NCI-H446 treated with DMSO at 0.1 percent for 48 hours (cell line): ENCODE data around the gene RADIL.

Experiments used
- DNase-seq: peaks from one replicate; lab custom pipeline; 2025; lab: John Stamatoyannopoulos, UW

Gene RADIL

DNA sequence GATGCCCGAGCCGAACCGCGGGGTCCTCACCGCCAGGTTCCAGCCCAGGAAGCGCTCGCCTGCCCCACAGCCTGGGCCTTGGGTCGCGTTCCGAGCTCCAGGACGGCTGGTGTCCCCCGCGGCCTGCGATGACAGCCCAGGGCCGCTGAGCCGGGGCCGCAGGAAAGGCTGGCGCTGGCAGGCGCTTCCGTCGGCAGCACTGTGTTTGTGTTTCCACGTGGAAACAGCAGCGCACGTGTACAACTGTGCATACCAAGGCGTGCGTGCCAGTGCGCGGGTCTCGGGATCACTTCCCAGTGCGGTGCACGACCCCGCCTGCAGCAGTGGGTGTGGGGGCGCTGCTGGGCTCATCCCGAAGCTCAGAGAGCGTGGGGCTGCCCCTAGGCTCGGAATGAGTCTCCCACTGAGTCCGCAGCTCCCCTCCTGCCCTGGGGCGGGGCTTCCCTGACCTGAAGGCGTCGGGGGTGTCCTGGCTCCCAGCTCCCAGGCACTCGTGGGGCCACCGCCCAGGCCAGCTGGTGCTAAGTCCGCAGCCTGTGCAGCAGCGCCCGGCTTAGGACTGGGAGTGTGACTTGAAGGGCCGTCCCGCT, 90.9 kb downstream of the RADIL start:
- DNase-seq, result no peak

DNA sequence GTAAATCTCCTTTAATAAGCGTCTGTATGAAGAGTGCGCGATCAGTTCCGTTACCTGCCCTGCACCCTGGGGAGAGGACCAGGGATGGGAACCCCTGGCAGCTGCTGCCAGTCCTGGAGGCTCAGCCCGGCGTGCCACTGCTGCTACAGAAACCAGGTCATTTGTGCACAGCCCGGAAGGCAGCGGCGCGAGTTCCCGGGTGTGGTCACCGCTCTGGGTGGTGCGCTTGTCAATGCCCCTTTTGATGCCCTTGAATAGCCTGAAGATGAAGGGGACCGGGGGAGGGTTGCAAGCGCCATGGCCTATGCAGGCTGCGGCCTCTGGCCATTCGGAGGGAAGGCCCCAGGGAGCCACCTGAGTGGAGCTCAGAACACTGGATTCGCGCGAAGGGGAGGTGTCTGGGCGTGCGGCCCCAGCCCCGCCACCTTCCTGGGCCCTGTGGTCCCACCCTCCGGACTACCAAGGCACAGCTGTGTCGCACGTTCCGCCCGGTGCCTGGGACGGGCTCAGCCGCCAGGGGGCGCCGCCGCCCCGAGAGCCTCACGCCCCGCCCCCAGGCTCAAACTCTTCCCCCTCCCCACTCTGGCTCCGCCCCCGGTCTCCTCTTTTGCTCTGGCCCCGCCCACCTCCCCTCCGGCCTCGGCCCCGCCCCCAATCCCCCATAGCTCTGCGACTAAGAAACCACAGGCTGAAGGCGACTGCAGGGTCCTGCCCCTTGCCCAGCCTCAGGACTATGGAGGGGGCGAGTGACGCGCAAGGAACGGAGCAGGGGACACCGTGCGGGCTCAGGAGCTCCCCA, 91.6 kb downstream of the RADIL start:
- no peak for DNase-seq

DNA sequence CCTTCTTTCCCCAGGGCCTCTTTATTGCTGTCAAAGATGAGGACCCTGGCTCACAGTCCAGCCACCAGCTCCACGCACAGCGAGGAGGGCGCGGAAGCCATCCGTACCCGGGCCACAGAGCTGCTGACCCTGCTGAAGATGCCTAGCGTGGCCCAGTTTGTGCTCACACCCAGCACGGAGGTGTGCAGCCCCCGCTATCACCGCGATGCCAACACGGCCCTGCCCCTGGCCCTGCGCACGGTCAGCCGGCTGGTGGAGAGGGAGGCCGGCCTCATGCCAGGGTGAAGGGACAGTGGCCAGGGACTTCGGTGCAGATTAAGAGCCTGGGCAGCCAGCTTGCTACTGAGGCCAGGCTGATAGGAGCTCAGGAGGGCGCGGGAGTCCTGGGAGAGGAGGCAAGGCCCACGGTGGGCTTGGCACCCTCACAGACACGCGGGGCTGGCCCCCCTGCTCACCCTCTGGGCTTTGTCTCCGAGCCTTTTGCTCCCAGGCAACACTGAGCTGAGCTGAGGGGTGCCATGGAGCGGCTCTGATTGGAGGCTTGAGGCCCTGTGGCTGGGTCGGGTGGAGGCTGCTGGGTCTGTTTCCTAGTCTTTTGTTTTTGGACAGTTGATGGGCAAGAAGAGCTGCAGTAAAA, 92.3 kb downstream of the RADIL start:
- no peak for DNase-seq

DNA sequence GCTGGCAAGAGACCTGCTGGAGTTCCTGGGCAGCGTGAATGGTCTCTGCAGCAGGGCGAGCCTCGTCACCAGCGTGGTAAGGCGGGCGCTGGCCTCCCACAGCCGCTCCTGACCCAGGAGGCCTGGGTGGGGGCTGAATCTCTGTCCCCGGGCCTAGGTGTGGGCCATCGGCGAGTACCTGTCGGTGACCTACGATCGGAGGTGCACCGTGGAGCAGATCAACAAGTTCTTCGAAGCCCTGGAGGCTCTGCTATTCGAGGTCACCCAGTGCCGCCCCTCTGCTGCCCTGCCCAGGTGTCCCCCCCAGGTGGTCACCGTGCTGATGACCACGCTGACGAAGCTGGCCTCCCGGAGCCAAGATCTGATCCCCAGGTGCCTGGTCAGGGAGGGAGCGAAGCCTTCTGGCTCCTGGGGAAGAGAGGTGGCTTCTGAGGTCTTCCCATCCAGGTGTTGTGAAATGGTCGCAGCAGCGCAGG, 93.0 kb downstream of the RADIL start:
- DNase-seq, result no peak

DNA sequence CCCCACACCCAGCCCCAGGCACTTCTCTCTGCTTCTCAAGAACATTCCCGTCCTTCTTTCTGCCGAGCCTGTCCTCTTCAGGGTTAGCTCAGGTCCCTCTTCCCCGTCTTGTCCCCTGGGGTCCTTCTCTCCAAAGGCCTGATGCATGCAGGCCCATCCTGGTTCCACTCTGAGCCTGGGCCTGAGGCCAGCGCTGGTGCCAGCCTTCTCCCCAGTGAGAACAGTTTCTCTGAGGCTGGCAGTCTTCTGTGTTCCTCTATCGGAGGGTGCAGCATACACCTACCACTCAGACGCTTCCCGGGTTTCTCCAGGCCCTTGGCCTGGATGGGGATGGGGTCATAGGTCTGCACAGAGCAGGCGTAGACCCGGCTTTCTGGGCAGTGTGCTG, 93.4 kb downstream of the RADIL start:
- no peak for DNase-seq

DNA sequence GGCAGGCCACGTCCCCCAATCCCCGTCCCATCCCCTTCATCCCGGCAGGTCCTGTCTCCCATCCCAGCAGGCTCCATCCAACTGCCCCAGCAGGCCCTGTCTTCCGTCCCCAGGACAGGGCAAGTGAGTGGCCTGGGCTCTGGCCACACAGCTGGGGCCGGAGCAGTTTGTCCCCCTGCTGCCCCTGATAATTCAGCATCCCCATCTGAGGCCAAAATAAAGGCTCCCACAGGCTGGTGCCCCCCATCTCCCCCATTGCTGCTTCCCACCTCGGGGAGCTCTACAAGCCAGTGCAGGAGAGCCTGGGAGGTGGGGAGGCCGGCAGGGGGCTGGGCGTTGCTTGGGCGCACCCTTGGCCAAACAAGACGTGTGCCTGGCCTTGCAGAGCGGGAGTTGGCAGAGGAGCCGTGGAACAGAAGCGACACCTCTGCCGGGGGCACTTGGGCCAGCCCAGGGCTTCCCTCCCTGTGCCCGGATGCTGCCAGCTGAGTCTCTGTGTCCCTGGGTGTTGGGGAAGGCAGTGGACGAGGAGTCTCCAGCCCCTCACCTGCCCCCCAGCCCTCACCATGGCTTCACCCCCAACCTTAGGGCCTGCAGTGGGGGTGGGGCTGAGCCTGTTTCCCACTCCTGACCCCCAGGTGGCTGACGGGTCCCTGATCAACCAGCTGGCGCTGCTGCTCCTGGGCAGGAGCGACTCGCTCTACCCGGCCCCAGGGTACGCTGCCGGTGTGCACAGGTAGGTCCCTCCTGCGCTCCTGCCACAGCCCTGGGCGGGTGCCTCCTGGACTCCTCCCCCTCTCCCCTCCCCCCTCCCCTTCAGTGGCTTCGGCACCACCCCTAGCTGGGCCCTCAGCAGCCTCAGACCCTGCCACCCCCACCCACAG, 94.1 kb downstream of the RADIL start:
- no peak for DNase-seq

DNA sequence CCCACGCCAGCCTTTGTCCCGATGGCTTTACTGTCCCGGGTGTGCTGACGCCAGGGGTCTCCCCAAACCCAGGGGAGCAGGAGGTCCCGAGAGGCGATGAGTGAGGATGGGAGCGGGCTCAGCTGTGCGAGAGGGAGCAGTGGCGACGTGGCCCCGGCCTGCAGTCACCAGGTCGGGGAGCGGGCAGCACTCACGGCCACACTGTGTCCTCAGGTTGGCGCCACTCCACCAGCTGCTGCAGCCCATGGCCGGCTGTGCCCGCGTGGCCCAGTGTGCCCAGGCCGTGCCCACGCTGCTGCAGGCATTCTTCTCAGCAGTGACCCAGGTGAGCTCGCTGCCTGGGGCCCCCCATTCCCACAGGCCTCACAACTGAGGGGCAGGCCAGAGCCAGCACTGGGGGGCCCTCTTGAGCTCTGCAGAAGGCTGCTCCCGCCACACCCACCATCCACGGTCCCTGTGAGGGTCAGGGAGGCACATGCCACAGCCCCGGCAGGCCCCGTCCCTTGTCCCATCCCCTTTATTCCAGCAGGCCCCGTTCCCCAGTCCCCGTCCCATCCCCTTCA, 94.8 kb downstream of the RADIL start:
- DNase-seq, result no peak

DNA sequence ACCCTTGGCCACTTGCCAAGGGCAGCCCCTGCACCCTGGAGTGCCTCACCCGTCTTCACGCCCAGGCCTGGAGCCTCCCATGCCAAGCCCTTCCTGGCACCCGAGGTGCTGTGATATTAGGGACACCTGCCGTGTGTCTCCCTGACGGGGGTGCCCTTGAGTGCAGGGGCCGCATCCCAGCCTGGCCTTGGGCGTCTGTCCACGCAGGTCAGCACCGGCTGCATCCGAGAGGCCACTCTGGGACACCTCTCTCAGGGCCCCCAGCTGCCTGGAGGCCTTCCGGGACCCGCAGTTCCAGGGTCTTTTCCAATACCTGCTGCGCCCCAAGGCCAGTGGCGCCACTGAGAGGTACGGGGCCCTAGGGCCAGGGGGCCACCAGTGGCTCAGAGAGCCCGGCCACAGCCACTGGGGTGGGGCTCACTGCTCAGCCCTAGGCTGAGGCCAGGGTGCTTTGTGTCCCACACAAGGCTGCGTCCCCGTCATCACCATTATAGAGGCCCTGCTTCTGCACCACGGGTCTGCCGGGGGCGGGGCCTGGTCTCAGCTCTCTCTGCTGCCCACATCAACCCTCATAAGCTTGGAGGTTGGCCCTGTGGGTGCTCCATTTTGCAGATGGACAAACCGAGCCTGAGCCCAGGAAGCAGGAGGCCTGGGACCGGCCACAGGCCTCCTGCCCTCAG, 95.4 kb downstream of the RADIL start:
- no peak for DNase-seq

DNA sequence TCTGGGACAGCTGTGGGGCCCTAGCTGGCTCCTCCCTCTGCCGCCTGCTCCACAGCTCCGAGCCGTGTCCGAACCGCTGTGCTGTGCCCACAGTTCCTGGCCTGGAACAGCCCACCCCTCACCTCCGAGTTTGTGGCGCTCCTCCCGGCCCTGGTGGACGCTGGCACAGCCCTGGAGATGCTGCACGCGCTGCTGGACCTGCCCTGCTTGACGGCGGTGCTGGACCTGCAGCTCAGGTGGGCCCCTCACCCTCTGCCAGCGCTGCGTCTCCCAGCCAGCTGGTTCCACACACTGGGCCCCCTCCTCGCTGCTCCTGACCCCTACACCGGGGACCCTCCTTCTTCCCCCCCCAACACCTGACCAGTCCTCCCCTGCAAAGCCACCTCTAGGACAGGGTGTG, 96.0 kb downstream of the RADIL start:
- DNase-seq, result no peak

DNA sequence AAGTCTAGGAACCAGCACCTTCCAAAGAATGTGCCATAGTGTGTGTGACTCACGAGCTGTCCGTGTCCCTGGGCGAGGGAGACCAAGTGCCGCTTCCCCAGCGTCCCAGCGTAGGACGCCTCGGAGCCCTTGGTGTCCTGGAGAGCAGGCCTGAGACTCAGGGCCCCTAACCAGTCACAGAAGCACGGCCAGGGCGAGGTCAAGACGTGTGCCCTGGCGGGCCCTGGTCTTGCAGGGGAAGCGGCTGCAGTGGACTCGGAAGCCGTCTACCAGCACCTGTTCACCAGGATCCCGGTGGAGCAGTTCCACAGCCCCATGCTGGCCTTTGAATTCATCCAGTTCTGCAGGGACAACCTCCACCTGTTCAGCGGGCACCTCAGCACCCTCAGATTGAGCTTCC, 97.5 kb downstream of the RADIL start:
- no peak for DNase-seq

DNA sequence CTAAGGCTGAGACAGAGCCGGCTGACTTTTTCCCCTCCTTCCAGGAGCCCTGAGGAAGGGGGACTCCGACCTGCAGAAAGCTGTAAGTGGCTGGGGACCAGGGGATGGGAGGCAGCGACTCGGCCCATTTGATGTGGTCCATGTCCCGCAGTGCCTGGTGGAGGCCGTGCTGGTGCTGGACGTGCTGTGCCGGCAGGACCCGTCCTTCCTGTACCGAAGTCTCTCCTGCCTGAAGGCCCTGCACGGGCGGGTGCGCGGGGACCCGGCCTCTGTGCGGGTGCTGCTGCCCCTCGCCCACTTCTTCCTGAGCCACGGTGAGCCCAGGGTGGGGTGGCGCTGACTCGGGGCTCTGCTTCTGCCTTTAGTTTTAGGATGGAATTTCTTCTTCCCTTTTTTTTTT, 98.1 kb downstream of the RADIL start:
- DNase-seq, result no peak

DNA sequence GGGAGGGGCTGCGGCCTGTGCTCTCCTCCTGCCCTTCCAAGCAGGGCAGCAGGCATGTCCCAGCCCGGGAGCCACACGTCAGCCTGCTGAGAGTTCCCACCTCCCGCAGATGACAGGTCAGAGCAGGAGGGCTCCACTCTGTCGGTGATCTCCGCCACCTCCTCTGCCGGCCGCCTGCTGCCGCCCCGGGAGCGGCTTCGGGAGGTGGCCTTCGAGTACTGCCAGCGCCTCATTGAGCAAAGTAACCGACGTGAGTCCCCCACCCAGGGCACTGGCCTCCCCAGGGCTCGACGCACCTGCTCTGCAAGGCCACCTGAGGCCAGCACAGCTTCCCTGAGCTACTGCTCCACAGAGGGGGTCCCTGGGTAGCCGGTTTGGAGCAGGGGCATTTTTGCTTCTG, 98.7 kb downstream of the RADIL start:
- no peak for DNase-seq

DNA sequence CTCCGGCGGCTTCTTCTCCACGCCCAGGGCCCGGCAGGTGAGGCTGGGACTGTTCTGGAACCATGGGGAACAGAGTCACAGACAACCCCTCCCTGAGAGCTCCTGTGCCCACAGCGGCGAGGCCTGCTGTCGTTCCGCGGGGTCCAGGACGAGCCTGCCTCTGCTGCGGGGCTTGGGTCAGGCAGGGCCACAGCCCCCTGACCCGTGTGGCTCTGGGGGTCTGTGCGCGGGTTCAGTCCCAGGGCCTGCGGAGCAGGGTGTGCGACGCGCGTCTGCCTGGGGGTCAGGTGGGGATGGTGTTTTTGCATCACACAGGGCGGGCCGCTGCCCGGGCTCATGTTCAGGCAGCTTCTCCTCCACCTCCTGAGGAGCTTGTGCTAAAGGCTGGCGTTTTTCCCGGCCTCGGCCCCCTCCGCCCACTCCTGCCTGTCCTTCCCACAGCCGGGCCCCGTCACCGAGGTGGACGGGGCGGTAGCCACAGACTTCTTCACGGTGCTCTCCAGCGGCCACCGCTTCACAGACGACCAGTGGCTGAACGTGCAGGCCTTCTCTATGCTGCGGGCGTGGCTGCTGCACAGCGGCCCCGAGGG, 99.7 kb downstream of the RADIL start:
- DNase-seq, result no peak

DNA sequence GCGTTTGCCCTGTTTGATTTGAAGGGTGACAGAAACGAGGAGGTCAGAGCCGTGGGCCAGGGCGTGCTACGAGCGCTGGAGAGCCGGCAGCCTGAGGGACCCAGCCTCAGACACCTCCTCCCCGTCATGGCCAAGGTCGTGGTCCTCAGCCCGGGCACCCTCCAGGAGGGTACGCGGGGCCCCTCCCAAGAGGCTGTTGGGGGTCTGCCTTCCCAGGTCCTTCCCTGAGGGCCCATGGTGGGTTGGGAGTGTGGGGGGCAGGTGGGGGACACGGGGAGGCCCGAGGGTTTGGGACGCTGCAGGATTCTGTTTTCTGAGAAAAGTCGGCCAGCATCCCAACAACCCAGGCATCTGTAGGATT, 100.2 kb downstream of the RADIL start:
- DNase-seq, result no peak

DNA sequence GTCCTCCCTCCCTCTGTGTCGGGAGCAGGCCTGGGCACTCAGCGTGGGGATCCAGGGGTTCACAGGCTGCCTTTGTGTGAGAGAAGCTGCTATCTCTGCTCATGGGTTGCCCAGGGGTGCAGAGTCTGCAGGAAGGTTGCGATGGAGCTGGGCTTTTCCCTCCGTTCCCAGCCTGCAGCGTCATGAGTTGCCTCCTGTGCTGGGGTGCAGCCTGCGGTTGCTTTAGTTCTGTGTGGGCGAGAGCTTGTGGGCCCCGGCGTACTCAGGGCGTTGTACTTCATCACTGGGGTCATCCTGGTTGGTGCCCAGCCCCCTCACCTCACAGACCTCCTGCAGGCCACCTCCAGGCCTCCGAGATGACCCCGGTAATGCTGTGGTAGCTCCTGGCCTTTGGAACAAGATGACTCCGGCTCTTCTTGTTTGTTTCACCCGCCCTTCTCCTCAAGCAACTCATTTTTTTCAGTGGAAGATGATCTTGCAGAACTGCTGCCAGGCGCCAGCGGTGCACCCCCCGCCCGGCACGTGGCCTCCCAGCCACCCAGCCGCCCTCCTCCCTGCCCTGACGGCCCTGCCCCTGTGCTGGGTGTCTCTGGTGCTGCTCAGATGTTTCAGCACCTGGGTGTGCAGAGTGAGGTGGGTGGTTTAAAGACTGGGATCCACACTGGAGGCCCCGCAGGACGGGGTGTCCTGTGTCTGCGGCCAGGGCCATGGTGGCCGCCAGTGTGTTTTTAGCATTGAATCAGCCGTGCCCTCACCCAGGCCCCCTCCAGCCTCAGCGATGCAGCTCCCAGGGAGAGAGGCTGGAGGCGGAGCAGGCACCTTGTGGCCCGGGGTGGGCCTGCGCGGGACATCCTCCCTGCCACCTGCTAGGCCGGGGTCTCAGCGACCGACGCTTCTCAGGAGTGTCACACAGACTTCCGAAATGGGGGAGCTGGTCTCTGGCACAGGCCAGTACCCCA, 100.9 kb downstream of the RADIL start:
- no peak for DNase-seq

DNA sequence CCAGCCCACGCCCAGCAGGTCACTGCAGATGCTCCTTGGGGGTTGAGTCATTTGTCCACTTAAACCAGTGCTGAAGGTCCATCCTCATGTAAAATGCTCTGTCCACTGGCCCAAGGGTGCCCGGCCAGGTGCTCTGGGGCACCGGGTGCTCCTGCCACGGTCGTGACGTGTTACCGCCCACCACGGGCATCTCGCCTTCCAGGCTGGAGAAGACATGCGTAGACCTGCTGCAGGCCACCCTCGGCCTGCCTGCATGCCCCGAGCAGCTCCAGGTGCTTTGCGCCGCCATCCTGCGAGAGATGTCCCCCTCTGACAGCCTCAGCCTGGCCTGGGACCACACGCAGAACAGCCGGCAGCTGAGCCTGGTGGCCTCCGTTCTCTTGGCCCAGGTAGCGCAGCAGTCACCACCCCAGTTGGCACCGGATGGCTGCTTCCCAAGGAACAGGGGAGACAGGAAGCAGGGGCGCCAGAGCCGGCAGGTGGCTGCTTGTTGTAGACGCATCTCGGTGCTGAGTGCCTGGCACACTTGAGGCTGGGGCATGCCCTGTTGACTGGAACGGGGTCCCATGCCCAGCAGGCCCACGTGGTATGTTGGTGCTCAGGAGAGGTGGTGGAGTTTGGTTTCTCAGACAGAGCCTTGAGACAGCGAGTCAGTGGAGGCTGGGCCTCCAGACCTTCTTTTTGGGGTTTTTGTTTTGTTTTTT, 102.0 kb downstream of the RADIL start:
- DNase-seq, result no peak

DNA sequence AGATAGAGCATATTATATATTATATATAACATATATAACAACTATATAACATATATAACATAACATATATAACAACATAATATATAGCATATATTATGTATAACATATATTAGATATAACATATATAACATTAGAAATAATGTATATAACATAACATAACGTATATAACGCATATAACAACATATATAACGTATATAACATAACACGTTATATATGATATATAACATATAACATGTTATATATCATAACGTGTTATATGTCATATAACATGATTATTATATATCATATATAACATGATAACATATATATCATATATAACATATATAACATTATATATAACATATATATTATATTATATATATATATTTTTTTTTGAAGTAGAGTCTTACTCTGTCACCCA, 104.4 kb downstream of the RADIL start:
- no peak for DNase-seq

DNA sequence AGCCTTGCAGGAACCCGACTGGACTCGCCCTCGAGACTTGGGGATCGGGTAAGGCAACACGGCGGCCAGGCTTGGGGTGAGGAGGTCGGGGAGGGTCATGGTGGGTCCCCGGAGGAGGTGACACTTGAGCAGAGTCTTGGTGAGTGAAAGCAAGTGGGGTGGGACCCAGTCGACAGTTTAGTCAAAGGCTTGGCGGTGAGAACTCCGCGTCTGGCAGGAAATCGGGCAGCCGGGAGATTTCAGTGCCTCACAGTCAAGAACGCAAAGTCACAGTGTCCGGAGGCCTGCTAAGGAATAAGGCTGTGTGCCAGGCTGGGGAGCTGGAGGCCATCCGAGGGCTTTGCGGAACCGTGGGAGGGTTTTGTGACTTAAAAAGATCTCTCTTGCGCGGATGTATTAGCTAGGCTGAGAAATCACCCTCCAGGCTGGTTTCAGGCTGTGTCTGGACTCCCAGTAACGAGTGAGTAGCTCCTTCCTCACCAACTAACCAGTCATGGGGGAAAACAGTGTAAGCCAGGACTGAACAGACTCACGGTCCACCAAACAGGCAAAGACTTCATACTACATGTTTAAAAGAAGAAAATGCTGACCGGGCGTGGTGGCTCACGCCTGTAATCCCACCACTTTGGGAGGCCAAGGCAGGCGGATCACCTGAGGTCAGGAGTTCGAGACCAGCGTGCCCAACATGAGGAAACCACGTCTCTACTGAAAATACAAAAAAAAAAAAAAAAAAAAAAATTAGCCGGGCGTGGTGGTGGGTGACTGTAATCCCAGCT, 107.5 kb downstream of the RADIL start:
- DNase-seq, result no peak
